NCI-H2107 (cell line): Measurements from ENCODE around the gene SNRPN.
"Not testable (repeated sequence)": the region's sequence is repeated elsewhere in the genome, so short reads cannot be mapped to it uniquely, and the experiment has no call there.

Source experiments
- DNase-seq: peaks from one replicate; lab custom pipeline; 2025; lab: John Stamatoyannopoulos, UW

Gene SNRPN

GRCh38 chr15:24971052-24971451 is 16.3 kb downstream of the SNRPN start:
- no peak for DNase-seq

DNA sequence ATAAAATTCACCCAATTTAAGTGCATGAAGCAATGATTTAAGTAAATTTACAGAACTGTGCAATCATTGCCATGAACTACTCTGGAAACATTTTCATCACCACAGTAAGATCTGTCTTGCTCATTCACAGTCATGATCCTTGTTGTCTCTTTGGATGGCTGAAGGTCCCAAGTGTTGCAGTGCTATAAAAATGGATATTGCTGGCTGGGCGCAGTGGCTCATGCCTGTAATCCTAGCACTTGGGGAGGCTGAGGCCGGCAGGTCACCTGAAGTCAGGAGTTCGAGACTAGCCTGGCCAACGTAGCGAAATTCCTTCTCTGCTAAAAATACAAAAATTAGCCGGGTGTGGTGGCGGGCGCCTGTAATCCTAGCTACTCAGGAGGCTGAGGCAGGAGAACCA is 17.0 kb downstream of the SNRPN start:
- no peak for DNase-seq

DNA sequence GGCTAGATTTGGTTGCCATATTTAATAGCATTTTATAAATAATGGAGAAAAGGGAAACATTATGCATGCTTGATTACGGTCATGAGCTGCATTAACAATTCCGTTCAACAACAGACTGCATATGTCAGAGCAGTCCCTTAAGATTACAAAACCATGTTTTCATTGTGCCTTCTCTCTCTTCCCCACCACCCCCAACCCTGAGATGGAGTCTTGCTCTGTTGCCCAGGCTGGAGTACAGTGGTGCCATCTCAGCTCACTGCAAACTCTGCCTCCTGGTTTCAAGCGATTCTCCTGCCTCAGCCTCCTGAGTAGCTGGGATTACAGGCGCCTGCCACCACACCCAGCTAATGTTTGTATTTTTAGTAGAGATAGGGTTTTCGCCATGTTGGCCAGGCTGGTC is 17.9 kb downstream of the SNRPN start:
- not testable (repeated sequence) for DNase-seq

DNA sequence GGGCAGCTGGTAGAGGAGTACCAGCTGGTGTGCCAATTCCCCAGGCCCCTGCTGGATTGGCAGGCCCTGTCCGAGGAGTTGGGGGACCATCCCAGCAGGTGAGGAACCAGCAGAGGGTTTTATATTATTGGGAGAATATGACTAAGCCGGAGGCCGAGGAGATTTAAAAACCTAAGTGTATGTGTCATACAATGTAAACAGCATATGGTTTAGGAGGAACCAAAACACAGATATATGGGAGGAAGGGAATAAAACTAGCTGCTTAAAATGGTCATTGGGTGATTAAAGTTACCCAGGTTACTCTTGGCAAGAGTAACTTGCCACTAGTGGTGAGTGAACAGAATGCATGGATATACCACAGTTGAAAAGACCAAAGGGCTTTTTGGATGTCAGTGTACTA is 22.1 kb downstream of the SNRPN start:
- DNase-seq, result no peak

DNA sequence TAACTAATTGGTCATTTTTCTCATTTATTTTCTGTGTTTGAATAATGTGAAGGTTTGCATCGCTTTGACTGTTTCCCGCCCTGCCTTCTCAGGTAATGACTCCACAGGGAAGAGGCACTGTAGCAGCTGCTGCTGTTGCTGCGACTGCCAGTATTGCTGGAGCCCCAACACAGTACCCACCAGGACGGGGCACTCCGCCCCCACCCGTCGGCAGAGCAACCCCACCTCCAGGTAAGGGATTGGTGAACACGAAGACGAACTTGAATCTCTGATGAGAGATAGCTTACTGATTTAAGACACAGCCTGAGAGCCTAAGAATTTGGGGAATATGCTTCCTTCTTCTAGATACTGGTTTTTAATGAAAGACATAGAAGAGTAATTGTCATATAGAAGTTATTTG is 22.9 kb downstream of the SNRPN start:
- DNase-seq, result no peak

DNA sequence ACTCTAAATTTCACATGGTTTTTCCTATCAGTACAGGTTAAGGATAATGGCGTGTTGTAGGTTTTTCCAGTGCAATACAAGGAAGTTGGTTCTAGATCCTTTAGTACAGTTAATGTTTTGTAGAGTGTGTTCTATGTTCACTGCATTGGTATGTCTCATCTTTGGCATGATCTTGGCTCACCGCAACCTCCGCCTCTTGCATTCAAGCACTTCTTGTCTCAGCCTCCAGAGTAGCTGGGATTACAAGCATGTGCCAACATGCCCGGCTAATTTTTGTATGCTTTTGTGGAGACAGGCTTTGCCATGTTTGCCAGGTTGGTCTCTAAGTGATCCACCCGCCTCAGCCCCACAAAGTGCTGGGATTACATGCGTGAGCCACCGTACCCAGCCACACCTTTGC is 30.4 kb downstream of the SNRPN start:
- no peak for DNase-seq

- no peak for DNase-seq
These were observed 31.9 kb downstream of the SNRPN start for GRCh38 chr15:24986653-24987052.

DNA sequence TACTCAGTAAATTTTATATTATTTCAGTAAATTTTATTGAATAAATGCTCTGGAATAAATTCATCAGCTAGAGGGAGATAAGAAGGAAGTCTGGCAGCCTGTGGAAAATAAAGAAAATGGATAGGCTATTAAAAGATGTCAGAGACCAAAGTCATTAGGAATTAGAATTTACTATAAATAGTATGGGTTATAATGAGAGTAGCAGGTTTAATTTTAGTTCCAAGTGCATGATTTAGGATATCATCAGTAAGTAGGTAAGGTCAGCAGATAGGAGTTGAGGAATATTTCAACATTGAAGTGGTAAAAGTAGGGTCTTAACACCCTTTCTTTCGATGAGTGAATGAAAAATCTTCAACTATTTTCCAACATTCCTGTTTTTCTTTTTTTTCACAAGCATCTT is 64.6 kb downstream of the SNRPN start:
- no peak for DNase-seq

GRCh38 chr15:25022233-25022632 is 67.4 kb downstream of the SNRPN start:
- DNase-seq, result no peak
